ENCODE data around the gene FAM111B.
"Not testable (repeated sequence)": the region's sequence is repeated elsewhere in the genome, so short reads cannot be mapped to it uniquely, and the experiment has no call there.

FAM111B gene

GRCh38 chr11:59106363-59107336 is at the start of gene FAM111B:
Gene FAM111B, plus strand, starts transcription at chr11:59107237. Its CDS starts 2,389 bp downstream, at chr11:59109626.
- DNase-seq (ENCODE audit: low read depth, low spot score) = peak; percentile 36

GRCh38 chr11:59058120-59059033 is 48.7 kb upstream of the FAM111B start:
- DNase-seq (ENCODE audit: low read depth, low spot score) = peak; percentile 55

GRCh38 chr11:59060096-59060495 is 46.9 kb upstream of the FAM111B start:
- not testable (repeated sequence) for DNase-seq (ENCODE audit: low read depth, low spot score)

GRCh38 chr11:59062602-59063529 is 44.2 kb upstream of the FAM111B start:
- no peak for DNase-seq (ENCODE audit: low read depth, low spot score)

GRCh38 chr11:59063996-59064727 is 42.9 kb upstream of the FAM111B start:
- DNase-seq (ENCODE audit: low read depth, low spot score) = not testable (repeated sequence)

GRCh38 chr11:59069087-59069486 is 38.0 kb upstream of the FAM111B start:
- no peak for DNase-seq (ENCODE audit: low read depth, low spot score)

- no peak for DNase-seq (ENCODE audit: low read depth, low spot score)
These were observed 30.0 kb upstream of the FAM111B start for GRCh38 chr11:59076876-59077571.

GRCh38 chr11:59078435-59078834 is 28.6 kb upstream of the FAM111B start:
- DNase-seq (ENCODE audit: low read depth, low spot score) = no peak

GRCh38 chr11:59079086-59079485 is 28.0 kb upstream of the FAM111B start:
- no peak for DNase-seq (ENCODE audit: low read depth, low spot score)

GRCh38 chr11:59080421-59080820 is 26.6 kb upstream of the FAM111B start:
- DNase-seq (ENCODE audit: low read depth, low spot score) = not testable (repeated sequence)

- DNase-seq (ENCODE audit: low read depth, low spot score) = not testable (repeated sequence)
These were observed 25.5 kb upstream of the FAM111B start for GRCh38 chr11:59081430-59082020.

- not testable (repeated sequence) for DNase-seq (ENCODE audit: low read depth, low spot score)
These were observed 21.0 kb upstream of the FAM111B start, which contains the start of gene GLYATL1B for GRCh38 chr11:59086007-59086406. Gene GLYATL1B, plus strand, starts transcription at chr11:59086307. Its CDS starts 0 bp downstream, at chr11:59086307.

- no peak for DNase-seq (ENCODE audit: low read depth, low spot score)
These were observed 18.9 kb upstream of the FAM111B start for GRCh38 chr11:59088162-59088561.

- DNase-seq (ENCODE audit: low read depth, low spot score) = not testable (repeated sequence)
These were observed 13.5 kb upstream of the FAM111B start for GRCh38 chr11:59093576-59093975.

GRCh38 chr11:59095225-59095624 is 11.8 kb upstream of the FAM111B start:
- DNase-seq (ENCODE audit: low read depth, low spot score) = not testable (repeated sequence)

- DNase-seq (ENCODE audit: low read depth, low spot score) = not testable (repeated sequence)
These were observed 11.0 kb upstream of the FAM111B start for GRCh38 chr11:59095972-59096575.

GRCh38 chr11:59097113-59097708 is 9.8 kb upstream of the FAM111B start:
- DNase-seq (ENCODE audit: low read depth, low spot score) = peak; percentile 39

- not testable (repeated sequence) for DNase-seq (ENCODE audit: low read depth, low spot score)
These were observed 9.1 kb upstream of the FAM111B start for GRCh38 chr11:59097938-59098337.
